WTC11 (cell line): ENCODE data around the gene ZAR1L. TPM values are rescaled to one million over a fixed set of nuclear protein-coding genes. Genes with fewer than 3 reads are reported as not detected.

Experiments
- ATAC-seq: fragments of 200-7000 bp; cut with Tn5 transposase; 2 replicates; pipeline ENCODE4 v1.10.0; 2021; ENCODE audit warnings: mild to moderate bottlenecking, moderate library complexity
- CTCF ChIA-PET: fragments of 300-600 bp; sonication (Branson Sonifier 250); formaldehyde crosslinking; loops from one replicate; lab custom pipeline; 2021; ENCODE audit warnings: antibody characterized with exemption; lab: Charles Lee
- POLR2A ChIA-PET: fragments of 350-600 bp; sonication (Branson Sonifier 250); formaldehyde crosslinking; loops from one replicate; lab custom pipeline; 2021; ENCODE audit warnings: antibody characterized with exemption; lab: Charles Lee
- DNase-seq: peaks from one replicate; pipeline ENCODE4 v3.0.0; 2021; ENCODE audit warnings: low spot score
- H3K27ac Mint-ChIP-seq: 2 replicates; pipeline ENCODE4 v1.8.0; 2021; ENCODE audit warnings: mixed read lengths
- H3K27me3 Mint-ChIP-seq: 2 replicates; pipeline ENCODE4 v1.8.0; 2021; ENCODE audit warnings: low read depth, mild to moderate bottlenecking, moderate library complexity, mixed read lengths
- H3K36me3 Mint-ChIP-seq: 2 replicates; pipeline ENCODE4 v1.8.0; 2021; ENCODE audit warnings: mixed read lengths
- H3K4me1 Mint-ChIP-seq: 2 replicates; pipeline ENCODE4 v1.8.0; 2022; ENCODE audit warnings: mixed read lengths
- H3K4me3 Mint-ChIP-seq: 2 replicates; pipeline ENCODE4 v1.8.0; 2021; ENCODE audit warnings: mild to moderate bottlenecking, moderate library complexity, mixed read lengths
- H3K9me3 Mint-ChIP-seq: 2 replicates; pipeline ENCODE4 v1.8.0; 2021; ENCODE audit warnings: mixed read lengths
- ELF4 ChIP-seq: sonication (generic); formaldehyde crosslinking; IDR thresholded peaks from 2 replicates; pipeline ENCODE4 v1.8.1; 2022; ENCODE audit warnings: low read depth, mild to moderate bottlenecking, moderate library complexity, missing genetic modification reagents
- FOXK1 ChIP-seq: sonication (generic); formaldehyde crosslinking; IDR thresholded peaks from 2 replicates; pipeline ENCODE4 v1.8.0; 2022; ENCODE audit warnings: mild to moderate bottlenecking, moderate library complexity, missing genetic modification reagents
- GABPB1 ChIP-seq: sonication (generic); formaldehyde crosslinking; IDR thresholded peaks from 2 replicates; pipeline ENCODE4 v1.8.1; 2023; ENCODE audit warnings: mild to moderate bottlenecking, missing genetic modification reagents
- OVOL2 ChIP-seq: fragments of 250-450 bp; sonication (Bioruptor Pico); IDR thresholded peaks from 2 replicates; pipeline ENCODE4 v1.9.0; 2021; ENCODE audit warnings: mild to moderate bottlenecking, borderline replicate concordance
- total RNA-seq: library from RNA; stranded (reverse); gene quantifications from 3 replicates; pipeline ENCODE4 v1.2.3, GENCODE V29; 2021
- TF ChIP-seq, protein P1 (sequence below): fragments of 250-450 bp; sonication (Bioruptor Pico); IDR thresholded peaks from 2 replicates; pipeline ENCODE4 v1.8.0; 2021; ENCODE audit warnings: mild to moderate bottlenecking
- TF ChIP-seq, protein P2 (sequence below): fragments of 200-600 bp; IDR thresholded peaks from 2 replicates; pipeline ENCODE4 v1.8.0; 2022; ENCODE audit warnings: antibody characterized with exemption
- TF ChIP-seq, protein P3 (sequence below): fragments of 250-450 bp; sonication (Bioruptor Pico); IDR thresholded peaks from 2 replicates; pipeline ENCODE4 v1.9.0; 2021; ENCODE audit warnings: mild to moderate bottlenecking, borderline replicate concordance
- TF ChIP-seq, protein P4 (sequence below): sonication (generic); formaldehyde crosslinking; IDR thresholded peaks from 2 replicates; pipeline ENCODE4 v1.8.1; 2022; ENCODE audit warnings: low read depth, missing genetic modification reagents, borderline replicate concordance

Gene ZAR1L
- total RNA-seq, 1 experiment from 2014 or later: 0.33 TPM

DNA sequence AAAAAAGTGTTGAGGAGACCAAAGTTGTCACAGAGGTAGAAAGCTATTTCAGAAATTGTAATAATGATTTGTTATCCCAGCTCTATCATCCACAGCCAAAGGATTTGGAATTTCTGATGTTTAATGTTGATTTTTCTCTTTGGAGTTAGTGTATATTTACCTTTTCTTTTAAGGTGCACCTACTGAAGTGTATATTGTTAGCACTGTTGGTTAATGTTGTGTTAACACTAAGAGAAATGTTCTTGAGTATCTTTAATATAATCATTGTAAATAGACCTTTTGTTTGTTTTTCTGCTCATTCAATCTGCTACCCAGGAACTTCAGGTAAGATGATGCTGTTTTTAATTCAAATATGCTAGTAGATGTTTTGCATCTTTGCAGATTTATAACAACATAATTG is 57.5 kb downstream of the ZAR1L start (continued):
- TF ChIP-seq, protein P1, sequence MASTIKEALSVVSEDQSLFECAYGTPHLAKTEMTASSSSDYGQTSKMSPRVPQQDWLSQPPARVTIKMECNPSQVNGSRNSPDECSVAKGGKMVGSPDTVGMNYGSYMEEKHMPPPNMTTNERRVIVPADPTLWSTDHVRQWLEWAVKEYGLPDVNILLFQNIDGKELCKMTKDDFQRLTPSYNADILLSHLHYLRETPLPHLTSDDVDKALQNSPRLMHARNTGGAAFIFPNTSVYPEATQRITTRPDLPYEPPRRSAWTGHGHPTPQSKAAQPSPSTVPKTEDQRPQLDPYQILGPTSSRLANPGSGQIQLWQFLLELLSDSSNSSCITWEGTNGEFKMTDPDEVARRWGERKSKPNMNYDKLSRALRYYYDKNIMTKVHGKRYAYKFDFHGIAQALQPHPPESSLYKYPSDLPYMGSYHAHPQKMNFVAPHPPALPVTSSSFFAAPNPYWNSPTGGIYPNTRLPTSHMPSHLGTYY (CRISPR knock-in tag): no peak
- no peak for TF ChIP-seq FOXK1 (CRISPR knock-in tag)
- no peak for TF ChIP-seq OVOL2 (CRISPR knock-in tag)

DNA sequence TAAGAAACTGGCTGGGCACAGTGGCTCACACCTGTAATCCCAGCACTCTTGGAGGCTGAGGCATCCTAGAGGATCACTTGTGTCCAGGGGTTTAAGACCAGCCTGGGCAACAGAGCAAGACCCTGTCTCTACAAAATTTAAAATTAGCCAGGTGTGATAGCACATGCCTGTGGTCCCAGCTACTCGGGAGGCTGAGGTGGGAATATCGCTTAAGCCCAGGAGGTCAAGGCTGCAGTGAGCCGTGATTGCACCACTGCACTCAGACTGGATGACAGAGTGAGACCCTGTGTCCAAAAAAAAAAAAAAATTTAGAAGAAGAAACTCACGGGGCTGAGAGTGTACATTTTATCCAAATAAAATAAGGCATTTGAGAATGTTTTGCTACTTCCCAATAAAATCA is 58.9 kb downstream of the ZAR1L start:
- POLR2A ChIA-PET: no interaction called here
- Mint-ChIP-seq H3K27ac (no peak overlapping the region), H3K36me3 (no peaks in the 10 kb centered on the region), H3K4me3 (no peak overlapping the region)
- TF ChIP-seq, protein P2, sequence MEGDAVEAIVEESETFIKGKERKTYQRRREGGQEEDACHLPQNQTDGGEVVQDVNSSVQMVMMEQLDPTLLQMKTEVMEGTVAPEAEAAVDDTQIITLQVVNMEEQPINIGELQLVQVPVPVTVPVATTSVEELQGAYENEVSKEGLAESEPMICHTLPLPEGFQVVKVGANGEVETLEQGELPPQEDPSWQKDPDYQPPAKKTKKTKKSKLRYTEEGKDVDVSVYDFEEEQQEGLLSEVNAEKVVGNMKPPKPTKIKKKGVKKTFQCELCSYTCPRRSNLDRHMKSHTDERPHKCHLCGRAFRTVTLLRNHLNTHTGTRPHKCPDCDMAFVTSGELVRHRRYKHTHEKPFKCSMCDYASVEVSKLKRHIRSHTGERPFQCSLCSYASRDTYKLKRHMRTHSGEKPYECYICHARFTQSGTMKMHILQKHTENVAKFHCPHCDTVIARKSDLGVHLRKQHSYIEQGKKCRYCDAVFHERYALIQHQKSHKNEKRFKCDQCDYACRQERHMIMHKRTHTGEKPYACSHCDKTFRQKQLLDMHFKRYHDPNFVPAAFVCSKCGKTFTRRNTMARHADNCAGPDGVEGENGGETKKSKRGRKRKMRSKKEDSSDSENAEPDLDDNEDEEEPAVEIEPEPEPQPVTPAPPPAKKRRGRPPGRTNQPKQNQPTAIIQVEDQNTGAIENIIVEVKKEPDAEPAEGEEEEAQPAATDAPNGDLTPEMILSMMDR: no peak
- peak; percentile 42 for TF ChIP-seq GABPB1
- TF ChIP-seq, all 79 proteins: peak for 1
- no peaks in the 10 kb centered on the region for H3K27me3 Mint-ChIP-seq
- DNase-seq: no peak
- no peaks in the 10 kb centered on the region for H3K9me3 Mint-ChIP-seq
- CTCF ChIA-PET: interaction anchor here (1.6 to 2.6 kb wide), 2 partner anchors 10 to 12 kb away, joined by 5 to 9 read pairs; no protein-coding TSS in a partner anchor
- no peak for ATAC-seq
- H3K4me1 Mint-ChIP-seq: no peaks in the 10 kb centered on the region

DNA sequence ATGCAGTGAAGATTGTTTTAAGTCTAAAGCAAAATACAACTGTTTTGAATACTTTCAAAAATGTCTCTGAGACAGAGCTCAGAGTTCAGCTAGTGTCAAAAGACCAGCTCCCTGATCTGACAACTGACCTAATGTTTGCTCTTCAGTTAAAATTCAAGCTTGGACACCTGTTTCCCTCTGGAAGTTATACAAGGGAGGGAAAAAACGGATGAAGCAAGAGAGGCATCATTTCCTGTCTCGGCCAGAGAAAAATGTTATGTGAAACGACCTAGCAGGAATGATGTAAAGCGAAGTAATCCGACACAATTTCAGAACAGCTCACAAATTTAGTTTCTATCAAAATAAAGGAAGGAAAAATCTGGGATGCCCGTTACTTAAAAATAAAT is 59.4 kb downstream of the ZAR1L start:
- Mint-ChIP-seq H3K4me3 (no peak overlapping the region), H3K9me3 (no peaks in the 10 kb centered on the region), H3K36me3 (no peaks in the 10 kb centered on the region), H3K27ac (no peak overlapping the region), H3K27me3 (no peaks in the 10 kb centered on the region), H3K4me1 (no peaks in the 10 kb centered on the region)
- ATAC-seq (no peak), DNase-seq (no peak)
- TF ChIP-seq GABPB1: peak; percentile 98
- TF ChIP-seq ELF4: no peak
- CTCF ChIA-PET: interaction anchor here (1.2 to 2.6 kb wide), 3 partner anchors 12 to 346 kb away, joined by 3 to 9 read pairs (median 6); no protein-coding TSS in a partner anchor
- POLR2A ChIA-PET: no interaction called here

DNA sequence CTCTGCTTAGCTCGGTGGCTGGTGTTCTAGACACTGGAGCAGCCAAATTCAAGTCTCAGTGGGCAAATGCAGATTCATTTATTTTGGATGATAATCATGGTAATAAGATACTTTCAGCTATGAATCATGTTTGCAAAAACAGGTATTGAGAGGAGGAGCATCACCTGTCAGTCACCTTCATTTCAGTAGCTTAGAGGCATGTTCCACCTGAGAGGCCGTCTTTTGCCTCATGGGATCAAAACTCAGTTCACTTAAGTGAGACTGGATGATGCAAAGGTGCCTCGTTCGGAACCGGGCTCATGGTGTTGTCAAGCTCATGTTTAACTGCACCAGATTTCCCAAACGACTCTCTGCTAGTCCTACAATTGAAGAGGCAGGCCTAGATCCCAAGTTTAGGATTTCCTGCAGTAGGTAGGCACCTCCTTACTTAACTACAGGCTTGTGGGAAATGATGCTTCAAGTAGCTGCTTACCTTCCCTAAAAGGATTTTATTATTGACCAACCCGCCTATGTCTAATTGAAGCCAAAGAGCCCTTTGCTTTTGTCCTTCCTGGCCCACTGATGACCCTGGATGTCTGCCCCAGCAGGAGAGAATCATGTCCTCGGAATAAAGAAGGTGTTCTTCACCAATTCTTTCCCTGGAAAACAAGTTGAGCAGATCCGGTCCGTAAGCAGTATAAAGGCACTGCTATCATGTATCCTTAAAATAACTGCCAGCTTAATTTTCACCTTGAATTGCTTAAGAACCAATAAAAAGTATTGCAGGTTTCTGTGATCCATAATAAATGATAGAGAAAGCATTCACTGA is 60.0 kb downstream of the ZAR1L start:
- CTCF ChIA-PET: interaction anchor here (0.8 to 2.6 kb wide), 5 partner anchors 9 to 345 kb away, joined by 3 to 9 read pairs (median 6); no protein-coding TSS in a partner anchor
- POLR2A ChIA-PET: no interaction called here
- TF ChIP-seq, protein P1 (CRISPR knock-in tag): no peak
- no peak for TF ChIP-seq GABPB1
- TF ChIP-seq, protein P3, sequence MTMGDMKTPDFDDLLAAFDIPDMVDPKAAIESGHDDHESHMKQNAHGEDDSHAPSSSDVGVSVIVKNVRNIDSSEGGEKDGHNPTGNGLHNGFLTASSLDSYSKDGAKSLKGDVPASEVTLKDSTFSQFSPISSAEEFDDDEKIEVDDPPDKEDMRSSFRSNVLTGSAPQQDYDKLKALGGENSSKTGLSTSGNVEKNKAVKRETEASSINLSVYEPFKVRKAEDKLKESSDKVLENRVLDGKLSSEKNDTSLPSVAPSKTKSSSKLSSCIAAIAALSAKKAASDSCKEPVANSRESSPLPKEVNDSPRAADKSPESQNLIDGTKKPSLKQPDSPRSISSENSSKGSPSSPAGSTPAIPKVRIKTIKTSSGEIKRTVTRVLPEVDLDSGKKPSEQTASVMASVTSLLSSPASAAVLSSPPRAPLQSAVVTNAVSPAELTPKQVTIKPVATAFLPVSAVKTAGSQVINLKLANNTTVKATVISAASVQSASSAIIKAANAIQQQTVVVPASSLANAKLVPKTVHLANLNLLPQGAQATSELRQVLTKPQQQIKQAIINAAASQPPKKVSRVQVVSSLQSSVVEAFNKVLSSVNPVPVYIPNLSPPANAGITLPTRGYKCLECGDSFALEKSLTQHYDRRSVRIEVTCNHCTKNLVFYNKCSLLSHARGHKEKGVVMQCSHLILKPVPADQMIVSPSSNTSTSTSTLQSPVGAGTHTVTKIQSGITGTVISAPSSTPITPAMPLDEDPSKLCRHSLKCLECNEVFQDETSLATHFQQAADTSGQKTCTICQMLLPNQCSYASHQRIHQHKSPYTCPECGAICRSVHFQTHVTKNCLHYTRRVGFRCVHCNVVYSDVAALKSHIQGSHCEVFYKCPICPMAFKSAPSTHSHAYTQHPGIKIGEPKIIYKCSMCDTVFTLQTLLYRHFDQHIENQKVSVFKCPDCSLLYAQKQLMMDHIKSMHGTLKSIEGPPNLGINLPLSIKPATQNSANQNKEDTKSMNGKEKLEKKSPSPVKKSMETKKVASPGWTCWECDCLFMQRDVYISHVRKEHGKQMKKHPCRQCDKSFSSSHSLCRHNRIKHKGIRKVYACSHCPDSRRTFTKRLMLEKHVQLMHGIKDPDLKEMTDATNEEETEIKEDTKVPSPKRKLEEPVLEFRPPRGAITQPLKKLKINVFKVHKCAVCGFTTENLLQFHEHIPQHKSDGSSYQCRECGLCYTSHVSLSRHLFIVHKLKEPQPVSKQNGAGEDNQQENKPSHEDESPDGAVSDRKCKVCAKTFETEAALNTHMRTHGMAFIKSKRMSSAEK: no peak
- TF ChIP-seq, protein P4, sequence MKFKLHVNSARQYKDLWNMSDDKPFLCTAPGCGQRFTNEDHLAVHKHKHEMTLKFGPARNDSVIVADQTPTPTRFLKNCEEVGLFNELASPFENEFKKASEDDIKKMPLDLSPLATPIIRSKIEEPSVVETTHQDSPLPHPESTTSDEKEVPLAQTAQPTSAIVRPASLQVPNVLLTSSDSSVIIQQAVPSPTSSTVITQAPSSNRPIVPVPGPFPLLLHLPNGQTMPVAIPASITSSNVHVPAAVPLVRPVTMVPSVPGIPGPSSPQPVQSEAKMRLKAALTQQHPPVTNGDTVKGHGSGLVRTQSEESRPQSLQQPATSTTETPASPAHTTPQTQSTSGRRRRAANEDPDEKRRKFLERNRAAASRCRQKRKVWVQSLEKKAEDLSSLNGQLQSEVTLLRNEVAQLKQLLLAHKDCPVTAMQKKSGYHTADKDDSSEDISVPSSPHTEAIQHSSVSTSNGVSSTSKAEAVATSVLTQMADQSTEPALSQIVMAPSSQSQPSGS: no peak
- TF ChIP-seq, all 79 proteins: peak for 0

More for the DNA sequence above, 60.0 kb downstream of the ZAR1L start:
- Mint-ChIP-seq H3K36me3 (no peaks in the 10 kb centered on the region), H3K27me3 (no peaks in the 10 kb centered on the region), H3K9me3 (no peaks in the 10 kb centered on the region), H3K27ac (no peak overlapping the region), H3K4me3 (no peak overlapping the region), H3K4me1 (no peaks in the 10 kb centered on the region)
- no peak for DNase-seq
- ATAC-seq: no peak
